WERI-Rb-1 (cell line): Measurements from ENCODE around the gene UCHL5.

ENCODE experiments used
- DNase-seq: peaks from one replicate; pipeline ENCODE4 v3.0.0-alpha.2; 2020
- H3K27ac ChIP-seq: fragments of 250-450 bp; sonication (Bioruptor Pico); 2 replicates; pipeline ENCODE4 v1.5.1; 2020; ENCODE audit warnings: mild to moderate bottlenecking, moderate library complexity
- H3K27me3 ChIP-seq: fragments of 250-450 bp; sonication (Bioruptor Pico); 2 replicates; pipeline ENCODE4 v1.5.1; 2021; ENCODE audit warnings: mild to moderate bottlenecking, low read depth, moderate library complexity; ENCODE audit not compliant: insufficient read depth, severe bottlenecking
- H3K36me3 ChIP-seq: fragments of 250-450 bp; sonication (Bioruptor Pico); 2 replicates; pipeline ENCODE4 v1.5.1; 2020; ENCODE audit warnings: mild to moderate bottlenecking, moderate library complexity
- H3K4me3 ChIP-seq: 2 replicates; pipeline ENCODE4 v1.5.1; 2011; ENCODE audit warnings: low read depth, mild to moderate bottlenecking, control low read depth, low read length
- H3K9me3 ChIP-seq: fragments of 250-450 bp; sonication (Bioruptor Pico); 2 replicates; pipeline ENCODE4 v1.5.1; 2021; ENCODE audit warnings: mild to moderate bottlenecking, moderate library complexity; ENCODE audit not compliant: severe bottlenecking
- TF ChIP-seq, protein P1 (sequence below): IDR thresholded peaks from 2 replicates; pipeline ENCODE4 v1.5.1; 2011; ENCODE audit warnings: low read depth, mild to moderate bottlenecking, control low read depth, inconsistent platforms, low read length

The UCHL5 gene

GRCh38 chr1:192973202-192973601, 86.0 kb downstream of the UCHL5 start:
- TF ChIP-seq, protein P1, sequence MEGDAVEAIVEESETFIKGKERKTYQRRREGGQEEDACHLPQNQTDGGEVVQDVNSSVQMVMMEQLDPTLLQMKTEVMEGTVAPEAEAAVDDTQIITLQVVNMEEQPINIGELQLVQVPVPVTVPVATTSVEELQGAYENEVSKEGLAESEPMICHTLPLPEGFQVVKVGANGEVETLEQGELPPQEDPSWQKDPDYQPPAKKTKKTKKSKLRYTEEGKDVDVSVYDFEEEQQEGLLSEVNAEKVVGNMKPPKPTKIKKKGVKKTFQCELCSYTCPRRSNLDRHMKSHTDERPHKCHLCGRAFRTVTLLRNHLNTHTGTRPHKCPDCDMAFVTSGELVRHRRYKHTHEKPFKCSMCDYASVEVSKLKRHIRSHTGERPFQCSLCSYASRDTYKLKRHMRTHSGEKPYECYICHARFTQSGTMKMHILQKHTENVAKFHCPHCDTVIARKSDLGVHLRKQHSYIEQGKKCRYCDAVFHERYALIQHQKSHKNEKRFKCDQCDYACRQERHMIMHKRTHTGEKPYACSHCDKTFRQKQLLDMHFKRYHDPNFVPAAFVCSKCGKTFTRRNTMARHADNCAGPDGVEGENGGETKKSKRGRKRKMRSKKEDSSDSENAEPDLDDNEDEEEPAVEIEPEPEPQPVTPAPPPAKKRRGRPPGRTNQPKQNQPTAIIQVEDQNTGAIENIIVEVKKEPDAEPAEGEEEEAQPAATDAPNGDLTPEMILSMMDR = no peak
- Histone ChIP-seq H3K27me3 (no peaks in the 10 kb centered on the region), H3K9me3 (no peaks in the 10 kb centered on the region), H3K36me3 (no peaks in the 10 kb centered on the region), H3K4me3 (no peak overlapping the region), H3K27ac (no peak overlapping the region)
- no peak for DNase-seq

DNA sequence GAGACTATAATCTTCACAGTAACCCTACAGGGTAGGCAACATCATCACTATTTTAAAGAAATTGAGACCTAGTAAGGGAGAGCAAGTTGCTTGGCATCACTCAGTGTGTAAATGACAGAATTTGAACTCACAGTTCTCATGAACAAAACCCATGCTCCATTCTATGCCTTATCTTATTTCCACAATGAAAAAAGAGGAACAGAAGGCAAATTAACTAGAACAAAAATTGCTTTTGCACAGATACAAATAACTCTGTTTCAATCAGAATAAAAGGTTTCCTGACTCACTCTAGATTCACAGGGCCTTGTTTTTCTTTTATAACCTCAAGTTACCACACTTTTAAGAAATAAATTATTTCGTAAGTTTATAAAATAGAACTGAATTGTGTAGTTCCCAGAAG, 90.1 kb downstream of the UCHL5 start:
- H3K27me3 ChIP-seq = no peaks in the 10 kb centered on the region
- H3K36me3 ChIP-seq = no peaks in the 10 kb centered on the region
- H3K9me3 ChIP-seq = no peaks in the 10 kb centered on the region
- DNase-seq = no peak
- TF ChIP-seq, protein P1 = no peak
- H3K27ac ChIP-seq = no peak overlapping the region
- no peak overlapping the region for H3K4me3 ChIP-seq

- no peak for DNase-seq
- H3K9me3 ChIP-seq = no peaks in the 10 kb centered on the region
- no peaks in the 10 kb centered on the region for H3K36me3 ChIP-seq
- H3K27me3 ChIP-seq = no peaks in the 10 kb centered on the region
- no peak overlapping the region for H3K4me3 ChIP-seq
- TF ChIP-seq, protein P1 = no peak
- no peak overlapping the region for H3K27ac ChIP-seq
These were observed 90.8 kb downstream of the UCHL5 start for GRCh38 chr1:192968323-192968722.

- Histone ChIP-seq H3K27me3 (no peaks in the 10 kb centered on the region), H3K9me3 (no peaks in the 10 kb centered on the region), H3K36me3 (no peaks in the 10 kb centered on the region), H3K4me3 (no peak overlapping the region), H3K27ac (no peak overlapping the region)
- TF ChIP-seq, protein P1 = no peak
- no peak for DNase-seq
These were observed 91.3 kb downstream of the UCHL5 start for GRCh38 chr1:192967901-192968300.

GRCh38 chr1:192967211-192967877, 91.8 kb downstream of the UCHL5 start:
- no peak overlapping the region for H3K27ac ChIP-seq
- no peak for DNase-seq

More at GRCh38 chr1:192967211-192967877, 91.8 kb downstream of the UCHL5 start:
- Histone ChIP-seq H3K27me3 (no peaks in the 10 kb centered on the region), H3K9me3 (no peaks in the 10 kb centered on the region), H3K36me3 (no peaks in the 10 kb centered on the region), H3K4me3 (no peak overlapping the region)
- TF ChIP-seq, protein P1 = no peak
